ENCODE results near the gene SOX21. TPM values are rescaled to one million over a fixed set of nuclear protein-coding genes. Genes with fewer than 3 reads are reported as not detected.

The SOX21 gene
- total RNA-seq, 1 donor from 2014 or later: not detected

Other genes starting within 250 kb of the SOX21 start
- 0.94 TPM for gene DCT, start 232.9 kb downstream of the SOX21 start, total RNA-seq
- gene TGDS, start 116.4 kb downstream of the SOX21 start, total RNA-seq: 14.0 TPM
- 5.8 TPM for gene GPR180, start 110.7 kb downstream of the SOX21 start, total RNA-seq

Measured in sciatic nerve (tissue), 1 donor.